NCI-H2171 treated with DMSO at 0.1 percent for 48 hours (cell line): ENCODE data around the gene CCDC40.
A peak's percentile ranks its signal among the peaks of the same experiment; 100 is the strongest.

Experiments used
- DNase-seq: peaks from one replicate; lab custom pipeline; 2025; lab: John Stamatoyannopoulos, UW

The CCDC40 gene

DNA sequence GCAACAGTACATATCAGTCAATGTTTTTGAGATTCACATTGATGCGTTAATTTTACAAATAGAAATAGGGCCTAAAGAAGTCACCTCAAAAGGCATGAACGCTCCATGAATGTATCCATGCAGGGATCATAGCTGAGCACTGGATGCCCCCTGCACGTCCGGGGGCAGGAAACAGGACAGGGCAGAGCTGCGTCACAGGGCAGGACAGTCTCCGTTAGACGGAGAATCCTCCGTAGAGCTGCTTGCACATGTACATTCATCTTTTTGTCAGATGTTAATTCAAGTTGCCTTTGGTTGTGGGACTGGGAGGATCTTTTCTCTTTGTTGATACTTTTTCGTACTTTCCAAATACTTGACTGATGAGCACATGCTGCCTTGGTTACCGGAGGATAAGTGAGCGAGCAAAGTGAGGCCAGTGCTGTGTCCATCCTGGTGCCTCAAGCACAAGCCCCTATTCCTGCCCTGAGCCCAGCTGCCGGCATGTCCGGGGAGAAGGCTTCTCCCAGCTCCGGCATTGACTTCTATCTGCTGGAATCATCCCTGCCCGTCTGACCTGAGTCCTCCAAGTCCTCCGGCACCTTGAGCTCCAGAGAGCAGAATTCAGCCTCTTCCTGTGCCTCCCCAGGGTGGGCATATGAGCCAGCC, 80.0 kb downstream of the CCDC40 start:
- no peak for DNase-seq

DNA sequence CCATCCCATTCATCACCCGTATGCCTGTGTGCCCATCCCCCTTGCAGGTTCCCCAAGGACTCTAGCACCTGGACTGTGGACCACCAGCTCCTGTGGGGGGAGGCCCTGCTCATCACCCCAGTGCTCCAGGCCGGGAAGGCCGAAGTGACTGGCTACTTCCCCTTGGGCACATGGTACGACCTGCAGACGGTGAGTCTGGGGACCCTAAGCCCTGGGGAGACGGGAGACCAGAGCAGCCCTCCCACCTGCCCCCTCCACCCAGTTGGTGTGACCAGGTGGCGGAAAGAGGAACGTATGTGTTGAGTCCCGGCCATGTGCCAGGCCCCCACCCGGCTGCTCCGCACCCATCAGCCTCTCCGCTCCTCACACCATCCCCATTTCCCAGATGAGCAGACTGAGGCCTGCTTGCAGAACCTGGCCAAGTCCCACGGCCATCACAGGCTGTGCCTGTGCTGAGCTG, 80.5 kb downstream of the CCDC40 start:
- DNase-seq: no peak

- DNase-seq: no peak
Measured at GRCh38 chr17:80117491-80118401, 81.3 kb downstream of the CCDC40 start.

DNA sequence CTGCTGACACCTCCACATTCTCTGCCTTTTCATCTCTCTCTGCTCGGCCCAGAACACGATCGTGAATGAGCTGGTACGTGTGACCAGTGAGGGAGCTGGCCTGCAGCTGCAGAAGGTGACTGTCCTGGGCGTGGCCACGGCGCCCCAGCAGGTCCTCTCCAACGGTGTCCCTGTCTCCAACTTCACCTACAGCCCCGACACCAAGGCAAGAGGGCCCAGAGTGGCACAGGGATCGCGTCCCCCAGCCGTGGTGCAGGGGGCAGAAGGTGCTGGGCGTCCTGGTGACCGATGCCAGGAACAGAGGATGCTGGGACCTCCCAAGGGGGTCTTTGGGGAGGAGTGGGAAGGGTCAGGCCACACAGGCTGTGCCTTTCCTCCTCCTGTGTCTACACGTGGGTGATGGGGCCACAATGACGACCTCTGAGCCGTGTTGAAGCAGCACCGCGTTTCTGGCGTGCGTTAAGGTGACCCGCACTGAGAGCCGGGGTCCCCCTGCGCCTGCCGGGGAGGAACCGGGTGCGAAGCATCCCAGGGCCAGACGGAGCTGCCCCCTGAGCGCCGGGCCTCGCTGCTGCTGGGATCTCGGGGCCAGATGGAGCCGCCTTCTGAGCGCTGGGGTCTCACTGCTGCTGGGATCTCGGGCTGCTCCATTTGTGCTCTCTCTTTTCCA, 82.3 kb downstream of the CCDC40 start:
- no peak for DNase-seq

DNA sequence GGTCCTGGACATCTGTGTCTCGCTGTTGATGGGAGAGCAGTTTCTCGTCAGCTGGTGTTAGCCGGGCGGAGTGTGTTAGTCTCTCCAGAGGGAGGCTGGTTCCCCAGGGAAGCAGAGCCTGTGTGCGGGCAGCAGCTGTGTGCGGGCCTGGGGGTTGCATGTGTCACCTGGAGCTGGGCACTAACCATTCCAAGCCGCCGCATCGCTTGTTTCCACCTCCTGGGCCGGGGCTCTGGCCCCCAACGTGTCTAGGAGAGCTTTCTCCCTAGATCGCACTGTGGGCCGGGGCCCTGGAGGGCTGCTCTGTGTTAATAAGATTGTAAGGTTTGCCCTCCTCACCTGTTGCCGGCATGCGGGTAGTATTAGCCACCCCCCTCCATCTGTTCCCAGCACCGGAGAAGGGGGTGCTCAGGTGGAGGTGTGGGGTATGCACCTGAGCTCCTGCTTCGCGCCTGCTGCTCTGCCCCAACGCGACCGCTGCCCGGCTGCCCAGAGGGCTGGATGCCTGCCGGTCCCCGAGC, 82.9 kb downstream of the CCDC40 start:
- DNase-seq: peak; percentile 93

GRCh38 chr17:80119839-80120238, 83.4 kb downstream of the CCDC40 start:
- no peak for DNase-seq

DNA sequence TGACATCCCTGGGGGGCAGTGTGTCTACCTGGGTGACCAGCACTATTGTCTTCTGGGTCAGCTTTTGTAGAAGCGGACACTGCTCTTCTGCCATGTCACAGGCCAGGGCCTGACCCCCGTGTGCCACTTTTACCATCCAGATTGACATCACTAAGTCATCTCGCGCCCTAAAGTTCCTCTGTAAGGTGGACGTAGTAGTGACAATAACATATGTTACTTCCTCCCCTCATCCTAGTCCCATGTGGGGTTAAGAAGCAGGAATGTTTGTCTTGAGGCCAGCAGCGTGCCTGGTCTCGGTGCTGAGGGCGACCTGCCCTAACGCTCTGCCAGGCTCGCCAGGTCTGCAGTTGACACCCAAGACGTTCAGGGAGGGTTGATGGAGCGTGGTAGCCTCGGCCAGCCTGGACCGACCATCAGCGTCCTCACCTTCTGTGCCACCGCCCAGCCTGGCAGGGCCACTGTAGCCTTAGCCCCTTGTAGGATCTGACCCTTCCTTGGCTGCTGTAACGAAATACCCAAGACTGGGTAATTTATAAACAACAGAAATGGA, 85.7 kb downstream of the CCDC40 start:
- no peak for DNase-seq

- DNase-seq: no peak
Measured at GRCh38 chr17:80122926-80123505, 86.6 kb downstream of the CCDC40 start.

- DNase-seq: no peak
Measured at GRCh38 chr17:80123791-80124190, 87.3 kb downstream of the CCDC40 start.

GRCh38 chr17:80124351-80124981, 88.0 kb downstream of the CCDC40 start:
- DNase-seq: peak; percentile 20

DNA sequence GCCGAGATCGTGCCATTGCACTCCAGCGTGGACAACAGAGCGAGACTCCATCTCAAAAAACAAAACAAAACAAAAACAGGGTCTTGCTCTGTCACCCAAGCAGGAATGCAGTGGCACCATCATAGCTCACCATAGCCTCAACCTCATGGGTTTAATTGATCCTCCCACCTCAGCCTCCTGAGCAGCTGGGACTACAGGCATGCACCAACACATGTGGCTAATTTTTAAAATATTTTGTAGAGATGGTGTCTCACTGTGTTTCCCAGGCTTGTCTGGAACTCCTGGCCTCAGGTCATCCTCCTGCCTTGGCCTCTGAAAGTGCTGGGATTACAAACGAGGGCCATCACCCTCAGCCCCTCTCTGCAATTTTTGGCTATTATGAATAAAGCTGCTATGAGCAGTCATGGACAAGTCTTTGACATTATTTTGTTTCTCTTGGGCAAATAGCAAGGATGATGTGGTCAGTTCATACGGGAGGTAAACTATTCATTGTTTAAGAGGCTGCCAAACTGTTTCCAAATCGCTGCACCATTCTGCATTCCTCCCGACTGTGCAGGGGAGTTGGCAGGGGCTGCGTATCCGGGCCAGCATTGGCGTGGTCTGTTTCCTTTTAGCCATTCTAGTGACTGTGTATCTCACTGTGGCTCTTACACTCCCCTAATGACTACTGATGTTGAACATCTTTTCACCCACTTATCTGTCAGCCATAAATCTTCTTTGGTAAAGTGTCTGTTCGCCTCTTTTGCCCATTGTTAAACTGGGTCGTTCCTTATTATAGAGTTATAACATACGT, 89.4 kb downstream of the CCDC40 start:
- no peak for DNase-seq

DNA sequence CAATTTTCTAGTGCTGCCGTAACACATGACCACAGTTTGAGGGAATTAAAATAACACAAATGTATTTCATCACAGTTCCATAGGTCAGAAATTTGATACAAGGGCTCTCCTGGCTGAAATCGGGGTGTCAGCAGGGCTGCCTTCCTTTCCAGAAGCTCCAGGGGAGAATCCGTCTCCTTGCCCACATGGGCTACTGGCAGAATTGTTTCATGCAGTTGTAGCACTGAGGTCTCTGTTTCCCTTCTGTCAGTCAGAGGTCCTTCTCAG, 89.9 kb downstream of the CCDC40 start:
- no peak for DNase-seq

- no peak for DNase-seq
Measured at GRCh38 chr17:80129006-80129565, 92.6 kb downstream of the CCDC40 start.

DNA sequence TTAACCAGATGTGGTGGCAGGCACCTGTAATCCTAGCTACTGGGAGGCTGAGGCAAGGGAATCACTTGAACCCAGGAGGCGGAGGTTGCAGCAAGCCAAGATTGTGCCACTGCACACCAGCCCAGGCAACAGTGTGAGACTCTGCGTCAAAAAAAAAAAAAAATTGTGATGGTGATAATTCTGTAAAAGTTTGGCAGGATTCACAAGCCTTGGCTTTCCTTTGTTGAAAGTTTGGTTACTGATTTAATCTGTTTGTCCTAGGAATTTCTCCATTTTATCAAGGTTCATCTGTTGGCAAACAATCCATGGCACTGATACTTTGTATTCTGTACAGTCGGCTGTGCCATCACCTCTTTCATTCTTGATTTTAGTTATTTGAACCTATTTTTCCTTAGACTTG, 94.5 kb downstream of the CCDC40 start:
- DNase-seq: no peak

DNA sequence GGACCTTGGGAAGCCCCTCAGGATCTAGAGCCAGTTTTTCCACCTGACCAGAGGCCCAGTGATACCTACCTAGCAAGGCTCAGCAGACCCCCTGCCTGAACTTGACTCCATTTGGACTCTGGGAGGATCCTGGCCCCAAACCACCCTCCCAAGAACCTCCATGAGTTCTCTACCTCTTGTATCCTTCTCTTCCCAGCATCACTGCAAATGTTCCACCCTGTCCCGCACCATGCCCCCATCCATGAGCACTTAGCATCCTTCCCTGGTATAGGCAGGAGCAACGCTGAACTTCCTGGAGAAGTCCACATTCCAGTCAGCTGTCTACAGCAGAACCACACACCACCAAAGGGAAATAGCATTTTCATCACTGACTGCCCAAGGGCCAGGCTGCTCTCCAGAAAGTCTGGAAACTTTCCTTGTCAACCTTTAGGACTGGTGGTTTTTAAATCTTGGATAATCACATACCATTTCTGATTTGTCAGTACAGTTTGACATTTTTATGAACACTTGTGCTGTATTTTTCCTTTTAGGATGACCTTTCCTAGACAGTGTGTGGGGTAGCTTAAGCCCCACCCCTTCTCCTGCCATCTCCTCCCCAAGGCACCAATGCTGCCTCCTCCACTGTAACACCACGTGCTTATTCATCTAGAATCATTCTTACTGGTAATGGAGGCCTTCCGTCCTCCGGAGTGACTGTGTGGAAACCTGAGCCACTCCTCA, 96.6 kb downstream of the CCDC40 start:
- no peak for DNase-seq

DNA sequence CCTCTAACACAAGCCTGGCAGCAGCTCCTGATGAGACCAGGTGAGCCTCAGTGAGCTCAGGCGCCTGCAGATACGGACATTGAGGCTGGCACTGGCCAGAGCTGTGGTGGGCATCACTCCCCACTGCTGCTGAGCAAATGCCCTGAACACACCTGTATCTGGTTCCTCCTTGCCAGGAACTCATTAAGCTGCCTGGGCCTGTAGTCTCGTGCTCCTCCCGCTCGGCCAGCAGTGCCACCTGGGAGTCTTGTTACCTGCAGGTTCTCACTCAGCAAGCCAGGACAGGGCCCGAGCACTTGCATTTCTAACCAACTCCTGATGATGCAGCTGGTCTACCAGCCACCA, 97.2 kb downstream of the CCDC40 start:
- no peak for DNase-seq

- DNase-seq: no peak
Measured at GRCh38 chr17:80137131-80137530, 100.7 kb downstream of the CCDC40 start.

GRCh38 chr17:80138856-80139426, 102.5 kb downstream of the CCDC40 start:
- DNase-seq: no peak

DNA sequence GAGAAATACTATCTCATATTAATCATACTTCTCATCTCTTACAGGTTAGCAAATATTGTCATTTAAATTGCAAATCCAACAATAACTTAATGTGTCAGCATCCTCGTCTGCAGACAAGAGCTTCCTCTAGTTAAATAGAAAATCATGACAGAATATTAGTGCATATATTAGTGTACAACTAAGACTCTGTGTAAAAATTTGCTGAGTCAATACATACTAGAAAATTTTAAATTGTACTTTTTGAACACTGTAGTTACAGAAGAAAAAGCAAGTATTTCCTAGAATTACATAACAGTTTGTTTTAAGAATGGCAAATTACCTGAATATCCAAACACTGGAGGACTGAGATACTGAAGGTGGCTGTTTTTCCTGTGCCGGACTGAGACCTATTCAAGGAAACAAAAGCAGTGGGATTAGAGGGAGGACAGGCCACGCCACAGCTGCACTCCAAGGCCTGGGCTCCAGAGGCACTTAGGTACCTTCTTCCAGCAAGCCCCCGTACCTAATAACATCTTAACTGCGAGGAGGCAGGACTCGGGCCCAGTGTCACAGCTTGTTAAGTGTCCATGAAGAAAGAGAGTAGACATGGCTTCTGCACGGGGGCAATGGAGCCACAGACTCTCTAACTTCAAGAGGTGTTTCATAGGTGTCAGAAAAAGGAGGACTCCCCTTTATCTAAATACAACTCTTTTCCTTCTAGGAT, 105.2 kb downstream of the CCDC40 start:
- no peak for DNase-seq
